SHP77 treated with DMSO at 0.1 percent for 48 hours (cell line): ENCODE measurements around the gene SH3GL3.

ENCODE experiments used
- DNase-seq: peaks from one replicate; lab custom pipeline; 2025; lab: John Stamatoyannopoulos, UW

SH3GL3 gene

GRCh38 chr15:83446904-83447709, at the start of gene SH3GL3:
Gene SH3GL3, plus strand, starts transcription at chr15:83447341. Its CDS starts 193 bp downstream, at chr15:83447534.
- no peak for DNase-seq

GRCh38 chr15:83398626-83399025, 48.5 kb upstream of the SH3GL3 start:
- no peak for DNase-seq

- DNase-seq = no peak
Observed at GRCh38 chr15:83404121-83404520, 43.0 kb upstream of the SH3GL3 start.

GRCh38 chr15:83410532-83410931, 36.6 kb upstream of the SH3GL3 start:
- no peak for DNase-seq

GRCh38 chr15:83413054-83413719, 34.0 kb upstream of the SH3GL3 start:
- no peak for DNase-seq

- no peak for DNase-seq
Observed at GRCh38 chr15:83422081-83422480, 25.1 kb upstream of the SH3GL3 start.

- no peak for DNase-seq
Observed at GRCh38 chr15:83422541-83422940, 24.6 kb upstream of the SH3GL3 start.

GRCh38 chr15:83424101-83424500, 23.0 kb upstream of the SH3GL3 start:
- no peak for DNase-seq

- DNase-seq = no peak
Observed at GRCh38 chr15:83430441-83430840, 16.7 kb upstream of the SH3GL3 start.

GRCh38 chr15:83431521-83431920, 15.6 kb upstream of the SH3GL3 start:
- no peak for DNase-seq

- DNase-seq = no peak
Observed at GRCh38 chr15:83435202-83435601, 11.9 kb upstream of the SH3GL3 start.

GRCh38 chr15:83435782-83436181, 11.4 kb upstream of the SH3GL3 start:
- DNase-seq = no peak

GRCh38 chr15:83436513-83437158, 10.5 kb upstream of the SH3GL3 start:
- DNase-seq = peak; percentile 26

GRCh38 chr15:83443076-83443847, 3.9 kb upstream of the SH3GL3 start:
- no peak for DNase-seq

- DNase-seq = no peak
Observed at GRCh38 chr15:83444936-83445335, 2.2 kb upstream of the SH3GL3 start.

- no peak for DNase-seq
Observed at GRCh38 chr15:83445643-83446042, 1.5 kb upstream of the SH3GL3 start.

- DNase-seq = no peak
Observed at GRCh38 chr15:83446417-83446816, 724 bp upstream of the SH3GL3 start.

- DNase-seq = no peak
Observed at GRCh38 chr15:83449250-83449671, 2.1 kb downstream of the SH3GL3 start.

- no peak for DNase-seq
Observed at GRCh38 chr15:83449937-83450506, 2.9 kb downstream of the SH3GL3 start.

- DNase-seq = no peak
Observed at GRCh38 chr15:83457149-83457548, 10.0 kb downstream of the SH3GL3 start.

- no peak for DNase-seq
Observed at GRCh38 chr15:83458381-83458780, 11.2 kb downstream of the SH3GL3 start.

GRCh38 chr15:83462026-83462425, 14.9 kb downstream of the SH3GL3 start:
- DNase-seq = no peak
